ENCODE data around the gene ATP1A4.

DNA sequence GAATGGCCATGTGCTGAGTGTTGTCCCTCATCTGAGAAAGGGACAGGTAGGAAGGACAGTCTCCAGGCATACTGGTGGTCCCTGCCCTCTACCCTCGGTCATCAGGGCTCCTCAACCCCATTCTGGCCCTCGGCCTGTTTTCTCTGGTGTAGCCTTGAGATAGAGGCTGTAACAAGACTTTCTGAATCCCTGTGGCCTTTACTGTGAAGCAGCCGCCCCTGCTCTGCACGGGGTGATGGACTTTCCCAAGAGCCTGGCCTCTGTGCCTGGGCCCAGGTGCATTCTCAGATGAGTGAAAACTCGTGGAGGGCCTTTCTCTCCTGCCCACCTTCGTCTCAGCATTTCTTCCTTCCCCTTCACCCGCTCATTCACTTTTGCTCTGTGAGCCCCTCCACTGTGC is 36.0 kb downstream of the ATP1A4 start:
- TF ChIP-seq, protein P1, sequence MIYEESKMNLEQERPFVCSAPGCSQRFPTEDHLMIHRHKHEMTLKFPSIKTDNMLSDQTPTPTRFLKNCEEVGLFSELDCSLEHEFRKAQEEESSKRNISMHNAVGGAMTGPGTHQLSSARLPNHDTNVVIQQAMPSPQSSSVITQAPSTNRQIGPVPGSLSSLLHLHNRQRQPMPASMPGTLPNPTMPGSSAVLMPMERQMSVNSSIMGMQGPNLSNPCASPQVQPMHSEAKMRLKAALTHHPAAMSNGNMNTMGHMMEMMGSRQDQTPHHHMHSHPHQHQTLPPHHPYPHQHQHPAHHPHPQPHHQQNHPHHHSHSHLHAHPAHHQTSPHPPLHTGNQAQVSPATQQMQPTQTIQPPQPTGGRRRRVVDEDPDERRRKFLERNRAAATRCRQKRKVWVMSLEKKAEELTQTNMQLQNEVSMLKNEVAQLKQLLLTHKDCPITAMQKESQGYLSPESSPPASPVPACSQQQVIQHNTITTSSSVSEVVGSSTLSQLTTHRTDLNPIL (CRISPR knock-in tag; IDR thresholded peaks at IDR 0.05; ENCODE audit: low read depth): no peak
- no peak for TF ChIP-seq ZNF565 (CRISPR knock-in tag; conservative IDR thresholded peaks at IDR 0.05; ENCODE audit: low read depth)
- TF ChIP-seq, protein P2, sequence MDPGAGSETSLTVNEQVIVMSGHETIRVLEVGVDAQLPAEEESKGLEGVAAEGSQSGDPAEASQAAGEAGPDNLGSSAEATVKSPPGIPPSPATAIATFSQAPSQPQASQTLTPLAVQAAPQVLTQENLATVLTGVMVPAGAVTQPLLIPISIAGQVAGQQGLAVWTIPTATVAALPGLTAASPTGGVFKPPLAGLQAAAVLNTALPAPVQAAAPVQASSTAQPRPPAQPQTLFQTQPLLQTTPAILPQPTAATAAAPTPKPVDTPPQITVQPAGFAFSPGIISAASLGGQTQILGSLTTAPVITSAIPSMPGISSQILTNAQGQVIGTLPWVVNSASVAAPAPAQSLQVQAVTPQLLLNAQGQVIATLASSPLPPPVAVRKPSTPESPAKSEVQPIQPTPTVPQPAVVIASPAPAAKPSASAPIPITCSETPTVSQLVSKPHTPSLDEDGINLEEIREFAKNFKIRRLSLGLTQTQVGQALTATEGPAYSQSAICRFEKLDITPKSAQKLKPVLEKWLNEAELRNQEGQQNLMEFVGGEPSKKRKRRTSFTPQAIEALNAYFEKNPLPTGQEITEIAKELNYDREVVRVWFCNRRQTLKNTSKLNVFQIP (CRISPR knock-in tag; IDR thresholded peaks at IDR 0.05; ENCODE audit: borderline replicate concordance, low read depth): no peak
- TF ChIP-seq TCF4 (CRISPR knock-in tag; IDR thresholded peaks at IDR 0.05; ENCODE audit: borderline replicate concordance): no peak
- TF ChIP-seq ZFP30 (CRISPR knock-in tag; IDR thresholded peaks at IDR 0.05): no peak
- TF ChIP-seq, protein P3, sequence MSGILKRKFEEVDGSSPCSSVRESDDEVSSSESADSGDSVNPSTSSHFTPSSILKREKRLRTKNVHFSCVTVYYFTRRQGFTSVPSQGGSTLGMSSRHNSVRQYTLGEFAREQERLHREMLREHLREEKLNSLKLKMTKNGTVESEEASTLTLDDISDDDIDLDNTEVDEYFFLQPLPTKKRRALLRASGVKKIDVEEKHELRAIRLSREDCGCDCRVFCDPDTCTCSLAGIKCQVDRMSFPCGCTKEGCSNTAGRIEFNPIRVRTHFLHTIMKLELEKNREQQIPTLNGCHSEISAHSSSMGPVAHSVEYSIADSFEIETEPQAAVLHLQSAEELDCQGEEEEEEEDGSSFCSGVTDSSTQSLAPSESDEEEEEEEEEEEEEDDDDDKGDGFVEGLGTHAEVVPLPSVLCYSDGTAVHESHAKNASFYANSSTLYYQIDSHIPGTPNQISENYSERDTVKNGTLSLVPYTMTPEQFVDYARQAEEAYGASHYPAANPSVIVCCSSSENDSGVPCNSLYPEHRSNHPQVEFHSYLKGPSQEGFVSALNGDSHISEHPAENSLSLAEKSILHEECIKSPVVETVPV (CRISPR knock-in tag; IDR thresholded peaks at IDR 0.05): no peak
- TF ChIP-seq, protein P4, sequence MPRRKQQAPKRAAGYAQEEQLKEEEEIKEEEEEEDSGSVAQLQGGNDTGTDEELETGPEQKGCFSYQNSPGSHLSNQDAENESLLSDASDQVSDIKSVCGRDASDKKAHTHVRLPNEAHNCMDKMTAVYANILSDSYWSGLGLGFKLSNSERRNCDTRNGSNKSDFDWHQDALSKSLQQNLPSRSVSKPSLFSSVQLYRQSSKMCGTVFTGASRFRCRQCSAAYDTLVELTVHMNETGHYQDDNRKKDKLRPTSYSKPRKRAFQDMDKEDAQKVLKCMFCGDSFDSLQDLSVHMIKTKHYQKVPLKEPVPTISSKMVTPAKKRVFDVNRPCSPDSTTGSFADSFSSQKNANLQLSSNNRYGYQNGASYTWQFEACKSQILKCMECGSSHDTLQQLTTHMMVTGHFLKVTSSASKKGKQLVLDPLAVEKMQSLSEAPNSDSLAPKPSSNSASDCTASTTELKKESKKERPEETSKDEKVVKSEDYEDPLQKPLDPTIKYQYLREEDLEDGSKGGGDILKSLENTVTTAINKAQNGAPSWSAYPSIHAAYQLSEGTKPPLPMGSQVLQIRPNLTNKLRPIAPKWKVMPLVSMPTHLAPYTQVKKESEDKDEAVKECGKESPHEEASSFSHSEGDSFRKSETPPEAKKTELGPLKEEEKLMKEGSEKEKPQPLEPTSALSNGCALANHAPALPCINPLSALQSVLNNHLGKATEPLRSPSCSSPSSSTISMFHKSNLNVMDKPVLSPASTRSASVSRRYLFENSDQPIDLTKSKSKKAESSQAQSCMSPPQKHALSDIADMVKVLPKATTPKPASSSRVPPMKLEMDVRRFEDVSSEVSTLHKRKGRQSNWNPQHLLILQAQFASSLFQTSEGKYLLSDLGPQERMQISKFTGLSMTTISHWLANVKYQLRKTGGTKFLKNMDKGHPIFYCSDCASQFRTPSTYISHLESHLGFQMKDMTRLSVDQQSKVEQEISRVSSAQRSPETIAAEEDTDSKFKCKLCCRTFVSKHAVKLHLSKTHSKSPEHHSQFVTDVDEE (CRISPR knock-in tag; IDR thresholded peaks at IDR 0.05): no peak
- no peak for TF ChIP-seq RARB (CRISPR knock-in tag; IDR thresholded peaks at IDR 0.05)
- TF ChIP-seq, protein P5, sequence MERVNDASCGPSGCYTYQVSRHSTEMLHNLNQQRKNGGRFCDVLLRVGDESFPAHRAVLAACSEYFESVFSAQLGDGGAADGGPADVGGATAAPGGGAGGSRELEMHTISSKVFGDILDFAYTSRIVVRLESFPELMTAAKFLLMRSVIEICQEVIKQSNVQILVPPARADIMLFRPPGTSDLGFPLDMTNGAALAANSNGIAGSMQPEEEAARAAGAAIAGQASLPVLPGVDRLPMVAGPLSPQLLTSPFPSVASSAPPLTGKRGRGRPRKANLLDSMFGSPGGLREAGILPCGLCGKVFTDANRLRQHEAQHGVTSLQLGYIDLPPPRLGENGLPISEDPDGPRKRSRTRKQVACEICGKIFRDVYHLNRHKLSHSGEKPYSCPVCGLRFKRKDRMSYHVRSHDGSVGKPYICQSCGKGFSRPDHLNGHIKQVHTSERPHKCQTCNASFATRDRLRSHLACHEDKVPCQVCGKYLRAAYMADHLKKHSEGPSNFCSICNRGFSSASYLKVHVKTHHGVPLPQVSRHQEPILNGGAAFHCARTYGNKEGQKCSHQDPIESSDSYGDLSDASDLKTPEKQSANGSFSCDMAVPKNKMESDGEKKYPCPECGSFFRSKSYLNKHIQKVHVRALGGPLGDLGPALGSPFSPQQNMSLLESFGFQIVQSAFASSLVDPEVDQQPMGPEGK (CRISPR knock-in tag; IDR thresholded peaks at IDR 0.05; ENCODE audit: borderline replicate concordance): no peak
- TF ChIP-seq SNAI2 (CRISPR knock-in tag; IDR thresholded peaks at IDR 0.05): no peak
- TF ChIP-seq PPARA (CRISPR knock-in tag; IDR thresholded peaks at IDR 0.05; ENCODE audit: borderline replicate concordance): no peak
- TF ChIP-seq ZFP3 (CRISPR knock-in tag; IDR thresholded peaks at IDR 0.05): no peak

Measured in SK-N-SH treated with all-trans-retinoic acid at 6 μM for 48 hours (cell line).